DND-41 (cell line): ENCODE data around the gene SLC39A8.
A peak's percentile ranks its signal among the peaks of the same experiment; 100 is the strongest.
"Not testable (repeated sequence)": the region's sequence is repeated elsewhere in the genome, so short reads cannot be mapped to it uniquely, and the experiment has no call there.

ENCODE experiments used
- ATAC-seq: fragments of 200-7000 bp; cut with Tn5 transposase; 3 replicates; pipeline ENCODE4 v1.9.1; 2021; ENCODE audit warnings: low read depth; ENCODE audit not compliant: insufficient read depth
- DNase-seq: peaks from one replicate; pipeline ENCODE4 v3.0.0-alpha.2; 2020
- H2AFZ ChIP-seq: 2 replicates; pipeline ENCODE4 v1.6.0; 2012; ENCODE audit warnings: low read depth, low read length
- H3K27ac ChIP-seq: 2 replicates; pipeline ENCODE4 v1.5.1; 2012; ENCODE audit warnings: low read length, inconsistent platforms
- H3K27me3 ChIP-seq: fragments of 200-600 bp; sonication (generic); 2 replicates; pipeline ENCODE4 v1.6.0; 2012; ENCODE audit warnings: low read length, mild to moderate bottlenecking, inconsistent platforms; ENCODE audit not compliant: insufficient read depth, poor library complexity
- H3K36me3 ChIP-seq: 2 replicates; pipeline ENCODE4 v1.5.1; 2012; ENCODE audit warnings: low read length, inconsistent platforms; ENCODE audit not compliant: insufficient read depth
- H3K4me1 ChIP-seq: 2 replicates; pipeline ENCODE4 v1.5.1; 2012; ENCODE audit warnings: mild to moderate bottlenecking, low read length; ENCODE audit not compliant: insufficient read depth
- H3K4me2 ChIP-seq: 2 replicates; pipeline ENCODE4 v1.6.0; 2012; ENCODE audit warnings: mild to moderate bottlenecking, moderate library complexity, low read length, inconsistent platforms; ENCODE audit not compliant: insufficient read depth
- H3K4me3 ChIP-seq, 2 experiments: fragments of 200-600 bp in 1 of 2; shearing (Covaris generic) in 1 of 2; 2 replicates each; pipeline ENCODE4 v1.5.1; 2012 to 2016; ENCODE audit warnings: inconsistent platforms in 2 of 2, low read length in 2 of 2, mild to moderate bottlenecking in 2 of 2, low read depth in 1 of 2, moderate library complexity in 1 of 2
- H3K79me2 ChIP-seq: 2 replicates; pipeline ENCODE4 v1.6.0; 2012; ENCODE audit warnings: low read length, inconsistent platforms; ENCODE audit not compliant: insufficient read depth
- H3K9ac ChIP-seq: 2 replicates; pipeline ENCODE4 v1.6.0; 2012; ENCODE audit warnings: low read depth, mild to moderate bottlenecking, inconsistent platforms, low read length, moderate library complexity
- H3K9me3 ChIP-seq: 2 replicates; pipeline ENCODE4 v1.5.1; 2012; ENCODE audit warnings: low read length, moderate library complexity, mild to moderate bottlenecking, inconsistent platforms; ENCODE audit not compliant: insufficient read depth, severe bottlenecking
- H4K20me1 ChIP-seq: 2 replicates; pipeline ENCODE4 v1.6.0; 2012; ENCODE audit warnings: low read length; ENCODE audit not compliant: insufficient read depth
- CTCF ChIP-seq: IDR thresholded peaks from 2 replicates; pipeline ENCODE4 v1.5.1; 2012; ENCODE audit warnings: borderline replicate concordance, low read length, moderate library complexity, mild to moderate bottlenecking; ENCODE audit not compliant: poor library complexity, severe bottlenecking; ENCODE audit errors: extremely low read depth
- EZH2 ChIP-seq: IDR thresholded peaks from 3 replicates; pipeline ENCODE4 v1.6.1; 2012; ENCODE audit warnings: borderline replicate concordance, low read depth, mild to moderate bottlenecking, moderate library complexity, low read length, inconsistent platforms; ENCODE audit not compliant: severe bottlenecking

The SLC39A8 gene

GRCh38 chr4:102281171-102281839, 64.0 kb downstream of the SLC39A8 start:
- H2AFZ ChIP-seq, result no peak overlapping the region
- no peak overlapping the region for H3K9ac ChIP-seq
- no peak overlapping the region for H3K27ac ChIP-seq
- H3K4me2 ChIP-seq, result no peak overlapping the region
- ATAC-seq (0 out of 3 replicates have a peak, but pooled peaks have one; percentile 17), DNase-seq (no peak)
- H3K9me3 ChIP-seq, result no peaks in the 10 kb centered on the region
- no peaks in the 10 kb centered on the region for H3K4me1 ChIP-seq
- H3K4me3 ChIP-seq, result no peak overlapping the region
- H3K27me3 ChIP-seq, result no peaks in the 10 kb centered on the region
- H3K36me3 ChIP-seq, result peaks cover 13% of the 10 kb centered on the region; the same call in 1 of the 2 replicates
- H3K79me2 ChIP-seq, result 0 out of 2 replicates have a peak, but pooled peaks cover 2% of the 10 kb centered on the region
- no peak for TF ChIP-seq EZH2
- TF ChIP-seq CTCF, result no peak
- H4K20me1 ChIP-seq, result no peaks in the 10 kb centered on the region

- H3K4me3 ChIP-seq, H3K27ac ChIP-seq, H3K79me2 ChIP-seq, H3K9ac ChIP-seq, H3K4me2 ChIP-seq, DNase-seq, H3K27me3 ChIP-seq, H2AFZ ChIP-seq, H4K20me1 ChIP-seq, H3K4me1 ChIP-seq, H3K9me3 ChIP-seq, ATAC-seq: not testable (repeated sequence)
- peaks cover 11% of the 10 kb centered on the region for H3K36me3 ChIP-seq
Observed at GRCh38 chr4:102273317-102273716, 72.0 kb downstream of the SLC39A8 start.

GRCh38 chr4:102272318-102272717, 73.0 kb downstream of the SLC39A8 start:
- H3K79me2 ChIP-seq, result no peaks in the 10 kb centered on the region
- no peak overlapping the region for H2AFZ ChIP-seq
- no peak overlapping the region for H3K4me2 ChIP-seq
- H3K36me3 ChIP-seq, result peaks cover 18% of the 10 kb centered on the region
- no peaks in the 10 kb centered on the region for H3K9me3 ChIP-seq
- TF ChIP-seq CTCF (no peak), EZH2 (no peak)
- no peak for DNase-seq
- no peak overlapping the region for H3K4me3 ChIP-seq
- H4K20me1 ChIP-seq, result no peaks in the 10 kb centered on the region
- no peaks in the 10 kb centered on the region for H3K27me3 ChIP-seq
- no peak overlapping the region for H3K9ac ChIP-seq
- no peaks in the 10 kb centered on the region for H3K4me1 ChIP-seq
- no peak for ATAC-seq
- no peak overlapping the region for H3K27ac ChIP-seq

GRCh38 chr4:102268355-102268754, 76.9 kb downstream of the SLC39A8 start:
- TF ChIP-seq CTCF, result no peak
- TF ChIP-seq EZH2, result no peak
- H3K9me3 ChIP-seq, result no peaks in the 10 kb centered on the region
- ATAC-seq, result no peak
- no peaks in the 10 kb centered on the region for H3K4me1 ChIP-seq
- peaks cover 23% of the 10 kb centered on the region for H3K36me3 ChIP-seq
- H2AFZ ChIP-seq, result no peak overlapping the region
- no peak for DNase-seq
- no peak overlapping the region for H3K4me3 ChIP-seq
- no peak overlapping the region for H3K9ac ChIP-seq
- no peaks in the 10 kb centered on the region for H4K20me1 ChIP-seq
- H3K27ac ChIP-seq, result no peak overlapping the region
- H3K27me3 ChIP-seq, result no peaks in the 10 kb centered on the region
- H3K79me2 ChIP-seq, result no peaks in the 10 kb centered on the region
- H3K4me2 ChIP-seq, result no peak overlapping the region
